Endothelial cell of umbilical vein (primary cell): Measurements from ENCODE around the gene NBEAL2. TPM values are rescaled to one million over a fixed set of nuclear protein-coding genes. Genes with fewer than 3 reads are reported as not detected.

Experiments
- BruUV-seq: library from RNA; stranded (reverse); fragments of 400-500 nt; replicated peaks from 2 replicates; lab custom pipeline; 2021; lab: Mats Ljungman, UMichigan
- CTCF ChIA-PET: fragments of 300-600, 350-600 bp; sonication (Branson Sonifier 250); formaldehyde crosslinking; loops from one replicate; lab custom pipeline; 2021; ENCODE audit warnings: antibody characterized with exemption, inconsistent platforms; lab: Charles Lee
- POLR2A ChIA-PET: fragments of 300-600, 350-600 bp; sonication (Branson Sonifier 250); formaldehyde crosslinking; loops from one replicate; lab custom pipeline; 2021; ENCODE audit warnings: antibody characterized with exemption, inconsistent platforms; lab: Charles Lee
- DNase-seq: peaks from one replicate; pipeline ENCODE4 v3.0.0-alpha.2; 2011; ENCODE audit warnings: low read depth, low spot score
- FAIRE-seq: peaks from 2 replicates; lab custom pipeline; 2011; peaks lifted over from hg19 to GRCh38; lab: Jason Lieb, UNC
- H2AFZ ChIP-seq: 2 replicates; pipeline ENCODE4 v1.6.0; 2012; ENCODE audit warnings: low read depth, low read length, control low read depth, inconsistent platforms
- H3K27ac ChIP-seq: 2 replicates; pipeline ENCODE4 v1.5.1; 2011; ENCODE audit warnings: low read depth, mild to moderate bottlenecking, control low read depth, low read length, moderate library complexity; ENCODE audit not compliant: insufficient read depth
- H3K27me3 ChIP-seq, 2 experiments: 2 replicates each; pipeline versions ENCODE4 v1.6.0 to v1.6.1; 2011; ENCODE audit warnings: low read length in 2 of 2, mixed read lengths in 1 of 2; ENCODE audit not compliant: control insufficient read depth in 2 of 2, insufficient read depth in 2 of 2
- H3K36me3 ChIP-seq, 2 experiments: 2 replicates in 1 of 2; 3 replicates in 1 of 2; pipeline ENCODE4 v1.5.1; 2011; ENCODE audit warnings: low read length in 2 of 2, mild to moderate bottlenecking in 1 of 2, moderate library complexity in 1 of 2; ENCODE audit not compliant: control insufficient read depth in 2 of 2, insufficient read depth in 2 of 2; ENCODE audit errors: extremely low read depth in 1 of 2
- H3K4me1 ChIP-seq: 3 replicates; pipeline ENCODE4 v1.5.1; 2011; ENCODE audit warnings: mild to moderate bottlenecking, low read length; ENCODE audit not compliant: control insufficient read depth, insufficient read depth; ENCODE audit errors: extremely low read depth
- H3K4me2 ChIP-seq: 2 replicates; pipeline ENCODE4 v1.6.1; 2011; ENCODE audit warnings: low read length, control low read depth, mixed read lengths; ENCODE audit not compliant: insufficient read depth
- H3K4me3 ChIP-seq, 3 experiments: fragments of 200-600 bp in 1 of 3; sonication (generic), shearing (Covaris generic) in 1 of 3; replicated peaks in 1 of 3; 2 replicates each; pipeline ENCODE4 v1.5.1; 2011 to 2016; ENCODE audit warnings: control low read depth in 3 of 3, low read length in 3 of 3, mild to moderate bottlenecking in 2 of 3, inconsistent platforms in 1 of 3, low read depth in 1 of 3, moderate library complexity in 1 of 3; ENCODE audit not compliant: insufficient read depth in 1 of 3
- H3K79me2 ChIP-seq: 2 replicates; pipeline ENCODE4 v1.6.0; 2012; ENCODE audit warnings: low read length, inconsistent platforms; ENCODE audit not compliant: control insufficient read depth, insufficient read depth
- H3K9ac ChIP-seq: replicated peaks from 2 replicates; pipeline ENCODE3; 2011; ENCODE audit warnings: low read length, control low read depth; ENCODE audit not compliant: insufficient read depth; ENCODE audit errors: extremely low read depth
- H3K9me1 ChIP-seq: replicated peaks from 3 replicates; pipeline ENCODE4 v1.6.0; 2011; ENCODE audit warnings: mild to moderate bottlenecking, low read length; ENCODE audit not compliant: control insufficient read depth, insufficient read depth; ENCODE audit errors: extremely low read depth
- H3K9me3 ChIP-seq: replicated peaks from 2 replicates; pipeline ENCODE4 v1.5.1; 2012; ENCODE audit warnings: low read length, inconsistent platforms; ENCODE audit not compliant: control insufficient read depth, insufficient read depth
- H4K20me1 ChIP-seq: replicated peaks from 2 replicates; pipeline ENCODE3; 2011; ENCODE audit warnings: mild to moderate bottlenecking, low read length; ENCODE audit not compliant: control insufficient read depth, insufficient read depth; ENCODE audit errors: extremely low read depth
- EZH2 ChIP-seq: IDR thresholded peaks from 2 replicates; pipeline ENCODE4 v1.6.1; 2012; ENCODE audit warnings: borderline replicate concordance, low read depth, mild to moderate bottlenecking, moderate library complexity, low read length, inconsistent platforms; ENCODE audit not compliant: severe bottlenecking
- FOS ChIP-seq: IDR thresholded peaks from 2 replicates; pipeline ENCODE4 v1.6.1; 2011; ENCODE audit warnings: mild to moderate bottlenecking, low read length, moderate library complexity, borderline replicate concordance; ENCODE audit not compliant: insufficient read depth
- GATA2 ChIP-seq: IDR thresholded peaks from 2 replicates; pipeline ENCODE4 v1.7.0; 2011; ENCODE audit warnings: low read depth, mild to moderate bottlenecking, moderate library complexity, mixed read lengths, low read length; ENCODE audit not compliant: insufficient read length, insufficient read depth
- JUN ChIP-seq: IDR thresholded peaks from 2 replicates; pipeline ENCODE4 v1.6.1; 2011; ENCODE audit warnings: borderline replicate concordance, low read depth; ENCODE audit not compliant: insufficient read length, insufficient read depth
- MYC ChIP-seq: IDR thresholded peaks from one replicate; pipeline ENCODE4 v1.6.1; 2011; ENCODE audit warnings: mild to moderate bottlenecking, low read depth, low read length
- POLR2A ChIP-seq: IDR thresholded peaks from 2 replicates; pipeline ENCODE4 v1.6.1; 2012; ENCODE audit warnings: low read depth, mild to moderate bottlenecking, control low read depth, low read length
- POLR2AphosphoS5 ChIP-seq: IDR thresholded peaks from 2 replicates; pipeline ENCODE4 v1.6.1; 2012; ENCODE audit warnings: low read depth, mild to moderate bottlenecking, control low read depth, low read length, moderate library complexity; ENCODE audit not compliant: insufficient read depth
- dilution Hi-C: fragments of 300-500 bp; cut with MboI; formaldehyde crosslinking; loops from one replicate; pipeline ENCODE4 v1.15.0; 2019; ENCODE audit warnings: low sequenced_read_pairs; ENCODE audit not compliant: extremely low pct_ligation_motif_present
- intact Hi-C: fragments of 100-400 bp; cut with micrococcal nuclease; formaldehyde crosslinking; loops from one replicate; pipeline ENCODE4 v1.10.0; 2022
- polyA plus RNA-seq, 4 experiments: library from polyadenylated mRNA; depleted of rRNA in 3 of 4; stranded (reverse) in 3 of 4; unstranded in 1 of 4; fragments of >200 nt; gene quantifications; 2 replicates each; pipeline versions ENCODE4 v1.2.1 to v1.2.3, GENCODE V29; 2011 to 2012; ENCODE audit warnings: missing spikeins in 1 of 4
- total RNA-seq: library from RNA; stranded (reverse); gene quantifications from 2 replicates; pipeline ENCODE4 v1.2.3, GENCODE V29; 2021
- TF ChIP-seq, protein P1 (sequence below): IDR thresholded peaks from 2 replicates; pipeline ENCODE4 v1.6.1; 2011; ENCODE audit not compliant: insufficient read depth, insufficient read length
- TF ChIP-seq, protein P2 (sequence below), 2 donors: IDR thresholded peaks; 1 replicate in 1 of 2; 2 replicates in 1 of 2; pipeline ENCODE4 v1.5.1; 2011; ENCODE audit warnings: low read length in 2 of 2, mild to moderate bottlenecking in 2 of 2, moderate library complexity in 2 of 2, control low read depth in 1 of 2, inconsistent platforms in 1 of 2, low read depth in 1 of 2; ENCODE audit not compliant: insufficient read depth in 1 of 2; ENCODE audit errors: extremely low read depth in 1 of 2

NBEAL2 gene
- total and polyA plus RNA-seq, 2 donors (not counting 3 experiments of a cell fraction or from before 2014, with no cell fraction given): 48.0 to 84.7 TPM

DNA sequence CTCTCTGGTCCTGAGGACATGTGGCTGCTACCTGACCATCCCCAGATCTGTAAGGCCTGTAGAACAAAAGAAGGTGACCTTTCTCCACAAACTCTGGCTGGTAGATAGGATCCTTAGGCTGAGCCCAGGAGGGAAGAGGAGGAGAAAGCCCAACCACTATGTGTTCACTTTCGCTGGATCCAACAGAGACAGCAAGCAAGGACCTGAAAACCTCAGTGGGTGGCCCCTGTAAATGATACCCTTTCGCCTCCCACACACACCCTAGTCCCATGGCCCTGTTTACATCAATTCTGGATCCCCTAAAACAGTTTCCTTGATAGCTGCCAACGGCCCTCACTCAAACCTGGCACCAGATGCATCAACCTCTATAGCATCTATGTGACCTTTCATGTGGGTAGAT lies 25.3 kb upstream of the NBEAL2 start:
- DNase-seq (no peak), FAIRE-seq (no peak)
- no peak overlapping the region for H3K27ac ChIP-seq
- peaks cover 28% of the 10 kb centered on the region for H3K4me1 ChIP-seq
- intact Hi-C loops: no loop called here
- H3K36me3 ChIP-seq: no peaks in the 10 kb centered on the region
- no peak overlapping the region for H2AFZ ChIP-seq
- ChIA-PET POLR2A (no interaction called here), CTCF (no interaction called here)
- H3K27me3 ChIP-seq: no peaks in the 10 kb centered on the region
- no peaks in the 10 kb centered on the region for H4K20me1 ChIP-seq
- H3K9me1 ChIP-seq: no peaks in the 10 kb centered on the region
- no peak overlapping the region for H3K4me2 ChIP-seq
- H3K9me3 ChIP-seq: no peaks in the 10 kb centered on the region
- H3K79me2 ChIP-seq: peaks cover 93% of the 10 kb centered on the region
- dilution Hi-C loops: no loop called here
- TF ChIP-seq POLR2A (no peak), EZH2 (no peak), POLR2AphosphoS5 (no peak), MYC (no peak), JUN (no peak), FOS (no peak), GATA2 (no peak)
- TF ChIP-seq, protein P1, sequence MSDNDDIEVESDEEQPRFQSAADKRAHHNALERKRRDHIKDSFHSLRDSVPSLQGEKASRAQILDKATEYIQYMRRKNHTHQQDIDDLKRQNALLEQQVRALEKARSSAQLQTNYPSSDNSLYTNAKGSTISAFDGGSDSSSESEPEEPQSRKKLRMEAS: no peak
- TF ChIP-seq, protein P2, sequence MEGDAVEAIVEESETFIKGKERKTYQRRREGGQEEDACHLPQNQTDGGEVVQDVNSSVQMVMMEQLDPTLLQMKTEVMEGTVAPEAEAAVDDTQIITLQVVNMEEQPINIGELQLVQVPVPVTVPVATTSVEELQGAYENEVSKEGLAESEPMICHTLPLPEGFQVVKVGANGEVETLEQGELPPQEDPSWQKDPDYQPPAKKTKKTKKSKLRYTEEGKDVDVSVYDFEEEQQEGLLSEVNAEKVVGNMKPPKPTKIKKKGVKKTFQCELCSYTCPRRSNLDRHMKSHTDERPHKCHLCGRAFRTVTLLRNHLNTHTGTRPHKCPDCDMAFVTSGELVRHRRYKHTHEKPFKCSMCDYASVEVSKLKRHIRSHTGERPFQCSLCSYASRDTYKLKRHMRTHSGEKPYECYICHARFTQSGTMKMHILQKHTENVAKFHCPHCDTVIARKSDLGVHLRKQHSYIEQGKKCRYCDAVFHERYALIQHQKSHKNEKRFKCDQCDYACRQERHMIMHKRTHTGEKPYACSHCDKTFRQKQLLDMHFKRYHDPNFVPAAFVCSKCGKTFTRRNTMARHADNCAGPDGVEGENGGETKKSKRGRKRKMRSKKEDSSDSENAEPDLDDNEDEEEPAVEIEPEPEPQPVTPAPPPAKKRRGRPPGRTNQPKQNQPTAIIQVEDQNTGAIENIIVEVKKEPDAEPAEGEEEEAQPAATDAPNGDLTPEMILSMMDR (IDR thresholded peaks at IDR 0.05; ENCODE audit: extremely low read depth in 1 of 2, insufficient read depth in 1 of 2, low read depth in 1 of 2, low read length in 2 of 2): no peak
- H3K4me3 ChIP-seq: no peak overlapping the region
- no peak overlapping the region for H3K9ac ChIP-seq
- no TSS peak for BruUV-seq
